Measurements from ENCODE around the gene SLC29A3. TPM values are rescaled to one million over a fixed set of nuclear protein-coding genes. Genes with fewer than 3 reads are reported as not detected.

Gene SLC29A3
- total and polyA plus RNA-seq, 7 donors, result 2.3 to 6.2 (median 4.6) TPM

GRCh38 chr10:71280216-71280615, 38.8 kb upstream of the SLC29A3 start:
- no peaks in the 10 kb centered on the region for H3K27me3 ChIP-seq
- H3K27ac ChIP-seq, result no peak overlapping the region
- WGBS, 2 donors, result 73 to 76% methylated on average over 5 of the region's 5 CpGs
- no peaks in the 10 kb centered on the region for H3K36me3 ChIP-seq
- no peak overlapping the region for H3K4me3 ChIP-seq
- H3K4me1 ChIP-seq, result no peaks in the 10 kb centered on the region
- DNase-seq, result no peak
- H3K9me3 ChIP-seq, result no peaks in the 10 kb centered on the region
- intact Hi-C loops (cut with DNase I), result no loop called here
- TF ChIP-seq CTCF (IDR thresholded peaks at IDR 0.05), result no peak
- TF ChIP-seq EP300 (IDR thresholded peaks at IDR 0.05), result no peak

GRCh38 chr10:71280825-71281224, 38.2 kb upstream of the SLC29A3 start:
- no peaks in the 10 kb centered on the region for H3K36me3 ChIP-seq
- no peak for TF ChIP-seq POLR2A (IDR thresholded peaks at IDR 0.05)
- TF ChIP-seq CTCF (IDR thresholded peaks at IDR 0.05), result no peak
- no peak for TF ChIP-seq EP300 (IDR thresholded peaks at IDR 0.05)
- no peak for TF ChIP-seq POLR2AphosphoS5 (IDR thresholded peaks at IDR 0.05)
- H3K27me3 ChIP-seq, result no peaks in the 10 kb centered on the region
- H3K27ac ChIP-seq, result no peak overlapping the region
- no peak overlapping the region for H3K4me3 ChIP-seq
- intact Hi-C loops (cut with DNase I), result no loop called here
- no peaks in the 10 kb centered on the region for H3K9me3 ChIP-seq
- H3K4me1 ChIP-seq, result no peaks in the 10 kb centered on the region
- DNase-seq, result no peak
- 45 to 46% methylated on average over 3 of the region's 3 CpGs for WGBS, 2 donors

DNA sequence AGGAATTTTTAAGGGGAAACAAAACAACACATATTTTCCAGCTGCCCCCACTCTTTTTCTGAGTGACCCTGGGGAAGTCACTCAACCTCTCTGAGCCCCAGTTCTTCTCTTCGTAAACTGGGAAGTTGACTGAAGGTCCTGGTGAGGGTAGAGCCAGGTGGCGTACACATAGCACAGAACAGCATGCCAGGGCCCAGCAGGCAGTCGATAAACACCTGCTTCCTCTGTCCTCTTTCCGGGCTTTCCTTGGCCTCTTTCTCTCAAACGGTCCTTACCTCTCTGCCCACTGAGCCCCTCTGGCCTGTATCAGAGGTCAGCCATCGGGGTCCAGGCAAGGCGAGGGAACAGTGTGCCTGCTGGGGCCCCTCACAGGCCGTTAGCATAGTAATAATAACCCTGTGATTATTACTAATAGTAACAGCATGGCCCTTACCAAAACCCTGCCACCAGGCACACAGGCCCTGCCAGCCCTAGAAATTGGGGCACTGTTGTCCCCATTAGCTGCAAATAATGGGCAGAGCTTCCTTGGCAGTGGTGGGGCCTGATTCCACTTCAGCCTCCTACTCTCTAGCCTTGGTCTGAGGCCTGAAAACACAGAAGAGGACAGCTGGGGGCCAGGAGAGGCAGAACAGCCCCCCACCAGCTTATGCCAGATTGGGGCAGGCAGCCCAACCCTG, 37.3 kb upstream of the SLC29A3 start:
- 87% methylated on average over 8 of the region's 8 CpGs for WGBS, 2 donors
- Histone ChIP-seq H3K4me3 (no peak overlapping the region), H3K36me3 (no peaks in the 10 kb centered on the region), H3K4me1 (no peaks in the 10 kb centered on the region), H3K27ac (no peak overlapping the region), H3K27me3 (no peaks in the 10 kb centered on the region), H3K9me3 (no peaks in the 10 kb centered on the region)
- intact Hi-C loops (cut with DNase I), result no loop called here
- TF ChIP-seq POLR2AphosphoS5 (IDR thresholded peaks at IDR 0.05), result no peak
- DNase-seq, result no peak

GRCh38 chr10:71282323-71282680, 36.8 kb upstream of the SLC29A3 start:
- intact Hi-C loops (cut with DNase I), result no loop called here
- Histone ChIP-seq H3K9me3 (no peaks in the 10 kb centered on the region), H3K36me3 (no peaks in the 10 kb centered on the region), H3K27ac (no peak overlapping the region), H3K4me1 (no peaks in the 10 kb centered on the region), H3K4me3 (no peak overlapping the region), H3K27me3 (no peaks in the 10 kb centered on the region)
- no peak for TF ChIP-seq CTCF (IDR thresholded peaks at IDR 0.05)
- TF ChIP-seq POLR2A (IDR thresholded peaks at IDR 0.05), result no peak
- no peak for TF ChIP-seq EP300 (IDR thresholded peaks at IDR 0.05)
- no peak for TF ChIP-seq POLR2AphosphoS5 (IDR thresholded peaks at IDR 0.05)
- WGBS, 2 donors, result 83 to 88% methylated on average over 2 of the region's 2 CpGs
- no peak for DNase-seq

GRCh38 chr10:71283410-71283809, 35.6 kb upstream of the SLC29A3 start:
- Histone ChIP-seq H3K4me3 (no peak overlapping the region), H3K27me3 (no peaks in the 10 kb centered on the region), H3K36me3 (no peaks in the 10 kb centered on the region), H3K4me1 (no peaks in the 10 kb centered on the region), H3K27ac (no peak overlapping the region), H3K9me3 (no peaks in the 10 kb centered on the region)
- intact Hi-C loops (cut with DNase I), result no loop called here
- TF ChIP-seq POLR2AphosphoS5 (IDR thresholded peaks at IDR 0.05) (no peak), EP300 (IDR thresholded peaks at IDR 0.05) (no peak), CTCF (IDR thresholded peaks at IDR 0.05) (no peak), POLR2A (IDR thresholded peaks at IDR 0.05) (no peak)
- WGBS, 2 donors, result 70 to 85% methylated on average over 6 of the region's 6 CpGs
- DNase-seq, result no peak
